ENCODE measurements around the gene UBE2D4. TPM values are rescaled to one million over a fixed set of nuclear protein-coding genes. Genes with fewer than 3 reads are reported as not detected.

UBE2D4 gene
- polyA plus RNA-seq, 1 experiment, result 18.6 TPM

GRCh38 chr7:43926798-43927123, 525 bp downstream of the UBE2D4 start:
- POLR2A ChIA-PET, result interaction anchor here (0.6 to 1.6 kb wide), 3 partner anchors 22 to 57 kb away, joined by 3 to 6 read pairs (median 3); partner anchors contain the start of gene MRPS24
- H3K27me3 ChIP-seq (ENCODE audit: control insufficient read depth, insufficient read depth, low read length), result no peaks in the 10 kb centered on the region
- no peaks in the 10 kb centered on the region for H3K9me3 ChIP-seq (ENCODE audit: control insufficient read depth, insufficient read depth, low read length)
- TF ChIP-seq CTCF (IDR thresholded peaks at IDR 0.05; ENCODE audit: low read depth, low read length), result 0 out of 2 replicates have a peak, but pooled peaks have one; percentile 11
- CTCF ChIA-PET, result interaction anchor here (0.6 to 1.1 kb wide), 2 partner anchors 19 to 28 kb away, joined by 3 to 4 read pairs; no protein-coding TSS in a partner anchor
- no peak for DNase-seq (ENCODE audit: low read depth, low spot score)
- H3K4me3 ChIP-seq (ENCODE audit: low read depth, low read length), result peak overlapping the region; percentile 79
- H3K27ac ChIP-seq (ENCODE audit: low read depth, low read length), result no peak overlapping the region

- Histone ChIP-seq H3K9me3 (ENCODE audit: control insufficient read depth, insufficient read depth, low read length) (no peaks in the 10 kb centered on the region), H3K27me3 (ENCODE audit: control insufficient read depth, insufficient read depth, low read length) (no peaks in the 10 kb centered on the region), H3K27ac (ENCODE audit: low read depth, low read length) (no peak overlapping the region), H3K4me3 (ENCODE audit: low read depth, low read length) (no peak overlapping the region)
- POLR2A ChIA-PET, result no interaction called here
- CTCF ChIA-PET, result no interaction called here
- DNase-seq (ENCODE audit: low read depth, low spot score), result no peak
- no peak for TF ChIP-seq CTCF (IDR thresholded peaks at IDR 0.05; ENCODE audit: low read depth, low read length)
Observed at GRCh38 chr7:43927810-43928209, 1.6 kb downstream of the UBE2D4 start.

GRCh38 chr7:43929529-43930457, 3.6 kb downstream of the UBE2D4 start:
- Histone ChIP-seq H3K9me3 (ENCODE audit: control insufficient read depth, insufficient read depth, low read length) (no peaks in the 10 kb centered on the region), H3K27ac (ENCODE audit: low read depth, low read length) (no peak overlapping the region), H3K27me3 (ENCODE audit: control insufficient read depth, insufficient read depth, low read length) (no peaks in the 10 kb centered on the region), H3K4me3 (ENCODE audit: low read depth, low read length) (no peak overlapping the region)
- ChIA-PET POLR2A (interaction anchor here (0.6 kb wide), 1 partner anchor 161 kb away, joined by 3 read pairs; no protein-coding TSS in a partner anchor), CTCF (no interaction called here)
- no peak for TF ChIP-seq CTCF (IDR thresholded peaks at IDR 0.05; ENCODE audit: low read depth, low read length)
- no peak for DNase-seq (ENCODE audit: low read depth, low spot score)

GRCh38 chr7:43931346-43931745, 5.1 kb downstream of the UBE2D4 start:
- Histone ChIP-seq H3K4me3 (ENCODE audit: low read depth, low read length) (no peak overlapping the region), H3K9me3 (ENCODE audit: control insufficient read depth, insufficient read depth, low read length) (no peaks in the 10 kb centered on the region), H3K27me3 (ENCODE audit: control insufficient read depth, insufficient read depth, low read length) (no peaks in the 10 kb centered on the region), H3K27ac (ENCODE audit: low read depth, low read length) (no peak overlapping the region)
- CTCF ChIA-PET, result no interaction called here
- no peak for TF ChIP-seq CTCF (IDR thresholded peaks at IDR 0.05; ENCODE audit: low read depth, low read length)
- DNase-seq (ENCODE audit: low read depth, low spot score), result no peak
- POLR2A ChIA-PET, result no interaction called here

- Histone ChIP-seq H3K9me3 (ENCODE audit: control insufficient read depth, insufficient read depth, low read length) (no peaks in the 10 kb centered on the region), H3K27me3 (ENCODE audit: control insufficient read depth, insufficient read depth, low read length) (no peaks in the 10 kb centered on the region), H3K4me3 (ENCODE audit: low read depth, low read length) (no peak overlapping the region), H3K27ac (ENCODE audit: low read depth, low read length) (no peak overlapping the region)
- ChIA-PET CTCF (interaction anchor here (0.7 kb wide), 1 partner anchor 418 kb away, joined by 3 read pairs; no protein-coding TSS in a partner anchor), POLR2A (interaction anchor here (0.6 kb wide), 2 partner anchors 16 to 216 kb away, joined by 3 read pairs; no protein-coding TSS in a partner anchor)
- TF ChIP-seq CTCF (IDR thresholded peaks at IDR 0.05; ENCODE audit: low read depth, low read length), result no peak
- no peak for DNase-seq (ENCODE audit: low read depth, low spot score)
Observed at GRCh38 chr7:43933902-43934560, 7.8 kb downstream of the UBE2D4 start.
